HL-60 (cell line): ENCODE data around the gene ABCA4.

Source experiments
- POLR2AphosphoS5 ChIP-seq: IDR thresholded peaks from 2 replicates; pipeline ENCODE4 v1.6.1; 2012; ENCODE audit warnings: low read depth
- TF ChIP-seq, protein P1 (sequence below): IDR thresholded peaks from one replicate; pipeline ENCODE4 v1.5.1; 2011; ENCODE audit warnings: low read length, control low read depth, inconsistent platforms; ENCODE audit not compliant: insufficient read depth

GRCh38 chr1:94106716-94107115, 14.2 kb downstream of the ABCA4 start:
- TF ChIP-seq, protein P1, sequence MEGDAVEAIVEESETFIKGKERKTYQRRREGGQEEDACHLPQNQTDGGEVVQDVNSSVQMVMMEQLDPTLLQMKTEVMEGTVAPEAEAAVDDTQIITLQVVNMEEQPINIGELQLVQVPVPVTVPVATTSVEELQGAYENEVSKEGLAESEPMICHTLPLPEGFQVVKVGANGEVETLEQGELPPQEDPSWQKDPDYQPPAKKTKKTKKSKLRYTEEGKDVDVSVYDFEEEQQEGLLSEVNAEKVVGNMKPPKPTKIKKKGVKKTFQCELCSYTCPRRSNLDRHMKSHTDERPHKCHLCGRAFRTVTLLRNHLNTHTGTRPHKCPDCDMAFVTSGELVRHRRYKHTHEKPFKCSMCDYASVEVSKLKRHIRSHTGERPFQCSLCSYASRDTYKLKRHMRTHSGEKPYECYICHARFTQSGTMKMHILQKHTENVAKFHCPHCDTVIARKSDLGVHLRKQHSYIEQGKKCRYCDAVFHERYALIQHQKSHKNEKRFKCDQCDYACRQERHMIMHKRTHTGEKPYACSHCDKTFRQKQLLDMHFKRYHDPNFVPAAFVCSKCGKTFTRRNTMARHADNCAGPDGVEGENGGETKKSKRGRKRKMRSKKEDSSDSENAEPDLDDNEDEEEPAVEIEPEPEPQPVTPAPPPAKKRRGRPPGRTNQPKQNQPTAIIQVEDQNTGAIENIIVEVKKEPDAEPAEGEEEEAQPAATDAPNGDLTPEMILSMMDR, result no peak
- TF ChIP-seq POLR2AphosphoS5, result no peak
